ENCODE data around the gene GPC6.

Gene GPC6

GRCh38 chr13:94112731-94113130 lies 886.1 kb downstream of the GPC6 start:
- DNase-seq (ENCODE audit: extremely low spot score): no peak
- ChIA-PET CTCF (interaction anchor here (0.6 to 0.8 kb wide), 2 partner anchors 30 to 89 kb away, joined by 3 read pairs; no protein-coding TSS in a partner anchor), POLR2A (no interaction called here)
- TF ChIP-seq SP1 (IDR thresholded peaks at IDR 0.05) (no peak), ZNF384 (IDR thresholded peaks at IDR 0.05) (no peak), HDGF (IDR thresholded peaks at IDR 0.05; ENCODE audit: borderline replicate concordance) (no peak), FOXM1 (IDR thresholded peaks at IDR 0.05; ENCODE audit: borderline replicate concordance) (no peak), PKNOX1 (IDR thresholded peaks at IDR 0.05) (no peak), NFRKB (IDR thresholded peaks at IDR 0.05) (no peak), FOXA1 (IDR thresholded peaks at IDR 0.05) (no peak), ELF4 (IDR thresholded peaks at IDR 0.05) (no peak), L3MBTL2 (conservative IDR thresholded peaks at IDR 0.05) (no peak), SUZ12 (IDR thresholded peaks at IDR 0.05) (no peak), LEF1 (IDR thresholded peaks at IDR 0.05; ENCODE audit: borderline replicate concordance) (no peak), CTBP1 (IDR thresholded peaks at IDR 0.05; ENCODE audit: borderline replicate concordance) (no peak), BHLHE40 (IDR thresholded peaks at IDR 0.05; ENCODE audit: borderline replicate concordance) (no peak), ARNT (IDR thresholded peaks at IDR 0.05) (no peak), TARDBP (IDR thresholded peaks at IDR 0.05) (no peak), FOXK2 (IDR thresholded peaks at IDR 0.05) (no peak)

DNA sequence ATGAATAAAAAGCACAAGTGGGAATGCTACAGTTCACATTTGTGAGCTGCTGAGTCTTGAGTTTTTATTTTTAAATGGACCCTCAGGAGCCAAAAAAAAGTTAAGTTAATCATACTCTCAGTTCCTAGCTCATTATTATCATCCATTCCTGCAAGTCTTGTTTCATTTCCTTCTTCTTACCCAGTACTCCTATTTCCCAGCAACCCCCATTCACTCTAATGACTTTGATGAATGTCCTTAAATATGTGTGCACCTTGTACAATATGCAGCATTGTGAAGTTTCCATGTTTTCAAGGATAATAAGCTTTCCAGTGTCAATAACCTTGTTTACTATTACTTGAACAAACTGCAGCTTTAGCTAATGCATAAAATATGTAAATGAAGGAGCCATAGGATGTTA lies 886.6 kb downstream of the GPC6 start:
- ChIA-PET POLR2A (no interaction called here), CTCF (interaction anchor here (0.8 kb wide), 1 partner anchor 89 kb away, joined by 3 read pairs; no protein-coding TSS in a partner anchor)
- DNase-seq (ENCODE audit: extremely low spot score): no peak
- no peak for TF ChIP-seq PKNOX1 (IDR thresholded peaks at IDR 0.05)
- no peak for TF ChIP-seq NFRKB (IDR thresholded peaks at IDR 0.05)
- TF ChIP-seq LEF1 (IDR thresholded peaks at IDR 0.05; ENCODE audit: borderline replicate concordance): no peak
- TF ChIP-seq SP1 (IDR thresholded peaks at IDR 0.05): no peak
- no peak for TF ChIP-seq BHLHE40 (IDR thresholded peaks at IDR 0.05; ENCODE audit: borderline replicate concordance)
- no peak for TF ChIP-seq L3MBTL2 (conservative IDR thresholded peaks at IDR 0.05)
- TF ChIP-seq SUZ12 (IDR thresholded peaks at IDR 0.05): no peak
- TF ChIP-seq FOXA1 (IDR thresholded peaks at IDR 0.05): no peak
- no peak for TF ChIP-seq TARDBP (IDR thresholded peaks at IDR 0.05)
- no peak for TF ChIP-seq HDGF (IDR thresholded peaks at IDR 0.05; ENCODE audit: borderline replicate concordance)
- TF ChIP-seq ARNT (IDR thresholded peaks at IDR 0.05): no peak
- TF ChIP-seq ZNF384 (IDR thresholded peaks at IDR 0.05): no peak
- TF ChIP-seq CTBP1 (IDR thresholded peaks at IDR 0.05; ENCODE audit: borderline replicate concordance): no peak
- TF ChIP-seq FOXK2 (IDR thresholded peaks at IDR 0.05): no peak
- TF ChIP-seq ELF4 (IDR thresholded peaks at IDR 0.05): no peak
- TF ChIP-seq FOXM1 (IDR thresholded peaks at IDR 0.05; ENCODE audit: borderline replicate concordance): no peak

DNA sequence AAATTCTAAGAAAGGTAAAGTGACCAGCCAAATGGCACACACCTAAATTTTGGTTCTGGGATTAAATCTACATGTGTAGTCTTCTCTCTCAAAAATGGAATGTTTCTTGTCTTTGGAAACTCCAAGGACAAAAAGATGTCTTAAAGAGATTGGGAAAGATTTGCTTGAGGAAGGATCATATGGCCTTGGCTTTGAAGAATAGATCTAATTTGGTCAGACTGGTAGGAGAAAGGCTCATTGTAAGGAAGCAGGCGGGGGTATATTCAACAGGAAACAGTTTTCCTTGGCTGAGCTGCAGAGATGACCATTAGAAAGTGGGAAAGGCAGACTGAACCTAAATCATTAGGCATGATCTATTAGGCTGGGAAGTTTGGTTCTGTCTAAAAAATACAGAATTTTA lies 887.6 kb downstream of the GPC6 start:
- no peak for TF ChIP-seq FOXK2 (IDR thresholded peaks at IDR 0.05)
- no peak for TF ChIP-seq ZNF384 (IDR thresholded peaks at IDR 0.05)
- no peak for TF ChIP-seq ELF4 (IDR thresholded peaks at IDR 0.05)
- no peak for TF ChIP-seq SUZ12 (IDR thresholded peaks at IDR 0.05)
- no peak for TF ChIP-seq HDGF (IDR thresholded peaks at IDR 0.05; ENCODE audit: borderline replicate concordance)
- TF ChIP-seq FOXA1 (IDR thresholded peaks at IDR 0.05): no peak
- TF ChIP-seq FOXM1 (IDR thresholded peaks at IDR 0.05; ENCODE audit: borderline replicate concordance): no peak
- TF ChIP-seq PKNOX1 (IDR thresholded peaks at IDR 0.05): no peak
- TF ChIP-seq TARDBP (IDR thresholded peaks at IDR 0.05): no peak
- TF ChIP-seq LEF1 (IDR thresholded peaks at IDR 0.05; ENCODE audit: borderline replicate concordance): no peak
- TF ChIP-seq ARNT (IDR thresholded peaks at IDR 0.05): no peak
- no peak for TF ChIP-seq SP1 (IDR thresholded peaks at IDR 0.05)
- TF ChIP-seq CTBP1 (IDR thresholded peaks at IDR 0.05; ENCODE audit: borderline replicate concordance): no peak
- no peak for TF ChIP-seq BHLHE40 (IDR thresholded peaks at IDR 0.05; ENCODE audit: borderline replicate concordance)
- no peak for TF ChIP-seq NFRKB (IDR thresholded peaks at IDR 0.05)
- ChIA-PET POLR2A (no interaction called here), CTCF (interaction anchor here (0.7 kb wide), 2 partner anchors 81 to 156 kb away, joined by 3 to 4 read pairs; no protein-coding TSS in a partner anchor)
- DNase-seq (ENCODE audit: extremely low spot score): no peak

- no peak for DNase-seq (ENCODE audit: extremely low spot score)
- ChIA-PET POLR2A (no interaction called here), CTCF (no interaction called here)
- no peak for TF ChIP-seq SUZ12 (IDR thresholded peaks at IDR 0.05)
- no peak for TF ChIP-seq HDGF (IDR thresholded peaks at IDR 0.05; ENCODE audit: borderline replicate concordance)
- no peak for TF ChIP-seq SP1 (IDR thresholded peaks at IDR 0.05)
- TF ChIP-seq ELF4 (IDR thresholded peaks at IDR 0.05): no peak
- no peak for TF ChIP-seq FOXM1 (IDR thresholded peaks at IDR 0.05; ENCODE audit: borderline replicate concordance)
- no peak for TF ChIP-seq CTBP1 (IDR thresholded peaks at IDR 0.05; ENCODE audit: borderline replicate concordance)
- no peak for TF ChIP-seq L3MBTL2 (conservative IDR thresholded peaks at IDR 0.05)
- no peak for TF ChIP-seq ZNF384 (IDR thresholded peaks at IDR 0.05)
- no peak for TF ChIP-seq LEF1 (IDR thresholded peaks at IDR 0.05; ENCODE audit: borderline replicate concordance)
- no peak for TF ChIP-seq FOXK2 (IDR thresholded peaks at IDR 0.05)
- no peak for TF ChIP-seq NFRKB (IDR thresholded peaks at IDR 0.05)
- TF ChIP-seq PKNOX1 (IDR thresholded peaks at IDR 0.05): no peak
Measured at GRCh38 chr13:94115054-94115453, 888.4 kb downstream of the GPC6 start.

GRCh38 chr13:94119360-94119936 lies 892.8 kb downstream of the GPC6 start:
- CTCF ChIA-PET: interaction anchor here (0.6 to 0.7 kb wide), 2 partner anchors 231 to 366 kb away, joined by 3 to 4 read pairs; no protein-coding TSS in a partner anchor
- POLR2A ChIA-PET: no interaction called here
- DNase-seq (ENCODE audit: extremely low spot score): no peak

More at GRCh38 chr13:94119360-94119936, 892.8 kb downstream of the GPC6 start:
- TF ChIP-seq L3MBTL2 (conservative IDR thresholded peaks at IDR 0.05) (no peak), TARDBP (IDR thresholded peaks at IDR 0.05) (no peak), BHLHE40 (IDR thresholded peaks at IDR 0.05; ENCODE audit: borderline replicate concordance) (no peak), ELF4 (IDR thresholded peaks at IDR 0.05) (no peak), HDGF (IDR thresholded peaks at IDR 0.05; ENCODE audit: borderline replicate concordance) (no peak), FOXM1 (IDR thresholded peaks at IDR 0.05; ENCODE audit: borderline replicate concordance) (no peak), PKNOX1 (IDR thresholded peaks at IDR 0.05) (no peak), FOXK2 (IDR thresholded peaks at IDR 0.05) (no peak), SP1 (IDR thresholded peaks at IDR 0.05) (no peak), FOXA1 (IDR thresholded peaks at IDR 0.05) (no peak), NFRKB (IDR thresholded peaks at IDR 0.05) (no peak), LEF1 (IDR thresholded peaks at IDR 0.05; ENCODE audit: borderline replicate concordance) (no peak), ZNF384 (IDR thresholded peaks at IDR 0.05) (no peak), ARNT (IDR thresholded peaks at IDR 0.05) (no peak), CTBP1 (IDR thresholded peaks at IDR 0.05; ENCODE audit: borderline replicate concordance) (no peak), SUZ12 (IDR thresholded peaks at IDR 0.05) (no peak)
